ENCODE data around the gene PPIP5K2.

DNA sequence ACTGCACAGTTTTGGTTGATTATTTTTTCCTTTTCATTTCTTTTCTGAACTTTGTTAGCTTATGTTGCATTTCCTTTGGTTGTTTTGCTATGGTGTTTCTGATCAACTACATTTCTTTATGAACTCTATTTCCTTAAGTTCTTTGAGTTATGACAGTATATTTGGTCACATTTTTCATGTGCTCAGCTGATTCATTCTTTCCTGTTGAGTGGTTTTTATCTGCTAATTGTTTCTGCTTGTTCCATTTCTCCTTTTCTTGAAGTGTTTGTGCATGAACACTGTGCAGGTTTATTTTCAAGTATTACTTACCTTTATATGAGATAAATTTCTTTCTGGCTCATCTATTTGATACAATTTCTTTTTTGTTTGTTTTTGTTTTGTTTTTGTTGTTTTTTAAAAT is 87.6 kb downstream of the PPIP5K2 start:
- TF ChIP-seq, protein P1, sequence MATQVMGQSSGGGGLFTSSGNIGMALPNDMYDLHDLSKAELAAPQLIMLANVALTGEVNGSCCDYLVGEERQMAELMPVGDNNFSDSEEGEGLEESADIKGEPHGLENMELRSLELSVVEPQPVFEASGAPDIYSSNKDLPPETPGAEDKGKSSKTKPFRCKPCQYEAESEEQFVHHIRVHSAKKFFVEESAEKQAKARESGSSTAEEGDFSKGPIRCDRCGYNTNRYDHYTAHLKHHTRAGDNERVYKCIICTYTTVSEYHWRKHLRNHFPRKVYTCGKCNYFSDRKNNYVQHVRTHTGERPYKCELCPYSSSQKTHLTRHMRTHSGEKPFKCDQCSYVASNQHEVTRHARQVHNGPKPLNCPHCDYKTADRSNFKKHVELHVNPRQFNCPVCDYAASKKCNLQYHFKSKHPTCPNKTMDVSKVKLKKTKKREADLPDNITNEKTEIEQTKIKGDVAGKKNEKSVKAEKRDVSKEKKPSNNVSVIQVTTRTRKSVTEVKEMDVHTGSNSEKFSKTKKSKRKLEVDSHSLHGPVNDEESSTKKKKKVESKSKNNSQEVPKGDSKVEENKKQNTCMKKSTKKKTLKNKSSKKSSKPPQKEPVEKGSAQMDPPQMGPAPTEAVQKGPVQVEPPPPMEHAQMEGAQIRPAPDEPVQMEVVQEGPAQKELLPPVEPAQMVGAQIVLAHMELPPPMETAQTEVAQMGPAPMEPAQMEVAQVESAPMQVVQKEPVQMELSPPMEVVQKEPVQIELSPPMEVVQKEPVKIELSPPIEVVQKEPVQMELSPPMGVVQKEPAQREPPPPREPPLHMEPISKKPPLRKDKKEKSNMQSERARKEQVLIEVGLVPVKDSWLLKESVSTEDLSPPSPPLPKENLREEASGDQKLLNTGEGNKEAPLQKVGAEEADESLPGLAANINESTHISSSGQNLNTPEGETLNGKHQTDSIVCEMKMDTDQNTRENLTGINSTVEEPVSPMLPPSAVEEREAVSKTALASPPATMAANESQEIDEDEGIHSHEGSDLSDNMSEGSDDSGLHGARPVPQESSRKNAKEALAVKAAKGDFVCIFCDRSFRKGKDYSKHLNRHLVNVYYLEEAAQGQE (IDR thresholded peaks at IDR 0.05; ENCODE audit: insufficient read depth in 1 of 2, low read depth in 2 of 2, low read length in 2 of 2) = no peak
- TF ChIP-seq POLR2AphosphoS5 (IDR thresholded peaks at IDR 0.05; ENCODE audit: low read depth, low read length) = no peak
- TF ChIP-seq TAF1 (IDR thresholded peaks at IDR 0.05; ENCODE audit: borderline replicate concordance, insufficient read depth, low read length) = no peak
- TF ChIP-seq SIN3A (IDR thresholded peaks at IDR 0.05; ENCODE audit: borderline replicate concordance, insufficient read depth, low read length) = no peak

All from PFSK-1 (cell line).